Measurements from ENCODE around the gene DMD. TPM values are rescaled to one million over a fixed set of nuclear protein-coding genes. Genes with fewer than 3 reads are reported as not detected.
A peak's percentile ranks its signal among the peaks of the same experiment; 100 is the strongest.

DMD gene
- total and polyA plus RNA-seq, 4 experiments from 2014 or later = 0.18 to 0.55 (median 0.19) TPM; not detected in 1

- H3K9me3 ChIP-seq (ENCODE audit: control insufficient read depth in 1 of 2, low read length in 2 of 2) = no peaks in the 10 kb centered on the region
- no peak for DNase-seq
- Mint-ChIP-seq H3K4me3 (no peak overlapping the region), H3K4me1 (no peaks in the 10 kb centered on the region), H3K36me3 (no peaks in the 10 kb centered on the region), H3K27me3 (peaks cover 0 to 1% of the 10 kb centered on the region in 2 donors), H3K27ac (no peak overlapping the region), H3K9me3 (no peaks in the 10 kb centered on the region)
- CTCF ChIA-PET (ENCODE audit: partially characterized antibody) = no interaction called here
- H3K36me3 ChIP-seq (ENCODE audit: insufficient read depth, low read length) = no peaks in the 10 kb centered on the region
- intact Hi-C loops (cut with micrococcal nuclease) = no loop called here
- no peak overlapping the region for H3K4me3 ChIP-seq (ENCODE audit: low read length in 2 of 2)
- no peak overlapping the region for H3K27ac ChIP-seq (ENCODE audit: low read depth, low read length)
- no peaks in the 10 kb centered on the region for H3K27me3 ChIP-seq (ENCODE audit: insufficient read depth, low read length)
- POLR2A ChIA-PET (ENCODE audit: partially characterized antibody) = no interaction called here
- H3K4me1 ChIP-seq (ENCODE audit: insufficient read depth, low read length) = no peaks in the 10 kb centered on the region
Observed at GRCh38 chrX:32472364-32472763, 739.0 kb downstream of the DMD start.

- POLR2A ChIA-PET (ENCODE audit: partially characterized antibody) = no interaction called here
- intact Hi-C loops (cut with micrococcal nuclease) = no loop called here
- Mint-ChIP-seq H3K4me1 (no peaks in the 10 kb centered on the region), H3K9me3 (no peaks in the 10 kb centered on the region), H3K4me3 (no peak overlapping the region), H3K27ac (no peak overlapping the region), H3K27me3 (peaks cover 0 to 2% of the 10 kb centered on the region in 2 donors), H3K36me3 (no peaks in the 10 kb centered on the region)
- Histone ChIP-seq H3K9me3 (ENCODE audit: control insufficient read depth in 1 of 2, low read length in 2 of 2) (no peaks in the 10 kb centered on the region), H3K27ac (ENCODE audit: low read depth, low read length) (no peak overlapping the region), H3K36me3 (ENCODE audit: insufficient read depth, low read length) (no peaks in the 10 kb centered on the region), H3K27me3 (ENCODE audit: insufficient read depth, low read length) (no peaks in the 10 kb centered on the region), H3K4me1 (ENCODE audit: insufficient read depth, low read length) (no peaks in the 10 kb centered on the region), H3K4me3 (ENCODE audit: low read length in 2 of 2) (no peak overlapping the region)
- CTCF ChIA-PET (ENCODE audit: partially characterized antibody) = no interaction called here
- DNase-seq = no peak
Observed at GRCh38 chrX:32455704-32456103, 755.6 kb downstream of the DMD start.

- Mint-ChIP-seq H3K4me3 (no peak overlapping the region), H3K27me3 (no peaks in the 10 kb centered on the region), H3K36me3 (no peaks in the 10 kb centered on the region), H3K27ac (peak overlapping the region in 1 of 7 donors; percentile 52), H3K9me3 (peaks cover 0 to 3% (median 0%) of the 10 kb centered on the region in 8 donors), H3K4me1 (peaks cover 0 to 14% (median 8%) of the 10 kb centered on the region in 4 donors)
- H3K36me3 ChIP-seq (ENCODE audit: insufficient read depth, low read length) = no peaks in the 10 kb centered on the region
- no peaks in the 10 kb centered on the region for H3K4me1 ChIP-seq (ENCODE audit: insufficient read depth, low read length)
- CTCF ChIA-PET (ENCODE audit: partially characterized antibody) = no interaction called here
- intact Hi-C loops (cut with micrococcal nuclease) = no loop called here
- DNase-seq = no peak
- POLR2A ChIA-PET (ENCODE audit: partially characterized antibody) = no interaction called here
- H3K9me3 ChIP-seq (ENCODE audit: control insufficient read depth in 1 of 2, low read length in 2 of 2) = no peaks in the 10 kb centered on the region
- H3K4me3 ChIP-seq (ENCODE audit: low read length in 2 of 2) = no peak overlapping the region
- H3K27ac ChIP-seq (ENCODE audit: low read depth, low read length) = no peak overlapping the region
- no peaks in the 10 kb centered on the region for H3K27me3 ChIP-seq (ENCODE audit: insufficient read depth, low read length)
Observed at GRCh38 chrX:32451954-32452695, 759.2 kb downstream of the DMD start.

GRCh38 chrX:32448945-32449344 lies 762.4 kb downstream of the DMD start:
- Mint-ChIP-seq H3K4me1 (peaks cover 10 to 38% (median 21%) of the 10 kb centered on the region in 4 donors), H3K4me3 (peak overlapping the region; percentile 47 to 78 (median 61)), H3K9me3 (peaks cover 0 to 3% (median 0%) of the 10 kb centered on the region in 8 donors), H3K36me3 (no peaks in the 10 kb centered on the region), H3K27me3 (no peaks in the 10 kb centered on the region), H3K27ac (peak overlapping the region; percentile 49 to 86 (median 68))
- Histone ChIP-seq H3K4me1 (ENCODE audit: insufficient read depth, low read length) (peaks cover 10% of the 10 kb centered on the region), H3K27ac (ENCODE audit: low read depth, low read length) (peak overlapping the region; percentile 21), H3K27me3 (ENCODE audit: insufficient read depth, low read length) (no peaks in the 10 kb centered on the region), H3K4me3 (ENCODE audit: low read length in 2 of 2) (no peak overlapping the region), H3K9me3 (ENCODE audit: control insufficient read depth in 1 of 2, low read length in 2 of 2) (no peaks in the 10 kb centered on the region), H3K36me3 (ENCODE audit: insufficient read depth, low read length) (no peaks in the 10 kb centered on the region)
- ChIA-PET CTCF (ENCODE audit: partially characterized antibody) (no interaction called here), POLR2A (ENCODE audit: partially characterized antibody) (no interaction called here)
- intact Hi-C loops (cut with micrococcal nuclease) = no loop called here
- peak in 1 of 5 donors; percentile 3 for DNase-seq

GRCh38 chrX:32448320-32448719 lies 763.0 kb downstream of the DMD start:
- H3K36me3 ChIP-seq (ENCODE audit: insufficient read depth, low read length) = no peaks in the 10 kb centered on the region
- H3K4me1 ChIP-seq (ENCODE audit: insufficient read depth, low read length) = peaks cover 11% of the 10 kb centered on the region
- peak in 4 of 5 donors; percentile 29 to 41 (median 32) for DNase-seq
- intact Hi-C loops (cut with micrococcal nuclease) = no loop called here
- no peaks in the 10 kb centered on the region for H3K27me3 Mint-ChIP-seq
- no peaks in the 10 kb centered on the region for H3K9me3 ChIP-seq (ENCODE audit: control insufficient read depth in 1 of 2, low read length in 2 of 2)
- peak overlapping the region; percentile 35 to 82 (median 68) for H3K27ac Mint-ChIP-seq
- H3K36me3 Mint-ChIP-seq = no peaks in the 10 kb centered on the region
- CTCF ChIA-PET (ENCODE audit: partially characterized antibody) = no interaction called here
- H3K4me1 Mint-ChIP-seq = peaks cover 10 to 42% (median 23%) of the 10 kb centered on the region in 4 donors
- POLR2A ChIA-PET (ENCODE audit: partially characterized antibody) = no interaction called here
- no peak overlapping the region for H3K27ac ChIP-seq (ENCODE audit: low read depth, low read length)
- peaks cover 0 to 3% (median 0%) of the 10 kb centered on the region in 8 donors for H3K9me3 Mint-ChIP-seq
- H3K27me3 ChIP-seq (ENCODE audit: insufficient read depth, low read length) = no peaks in the 10 kb centered on the region
- no peak overlapping the region for H3K4me3 ChIP-seq (ENCODE audit: low read length in 2 of 2)
- H3K4me3 Mint-ChIP-seq = peak overlapping the region; percentile 1 to 77 (median 60)

GRCh38 chrX:32447640-32448039 lies 763.7 kb downstream of the DMD start:
- Histone ChIP-seq H3K4me1 (ENCODE audit: insufficient read depth, low read length) (peaks cover 11% of the 10 kb centered on the region), H3K4me3 (ENCODE audit: low read length in 2 of 2) (no peak overlapping the region), H3K27me3 (ENCODE audit: insufficient read depth, low read length) (no peaks in the 10 kb centered on the region), H3K36me3 (ENCODE audit: insufficient read depth, low read length) (no peaks in the 10 kb centered on the region), H3K27ac (ENCODE audit: low read depth, low read length) (no peak overlapping the region), H3K9me3 (ENCODE audit: control insufficient read depth in 1 of 2, low read length in 2 of 2) (no peaks in the 10 kb centered on the region)
- intact Hi-C loops (cut with micrococcal nuclease) = no loop called here
- POLR2A ChIA-PET (ENCODE audit: partially characterized antibody) = no interaction called here
- Mint-ChIP-seq H3K36me3 (no peaks in the 10 kb centered on the region), H3K4me1 (peaks cover 10 to 46% (median 23%) of the 10 kb centered on the region in 4 donors), H3K4me3 (no peak overlapping the region), H3K27me3 (no peaks in the 10 kb centered on the region), H3K9me3 (peaks cover 0 to 5% (median 0%) of the 10 kb centered on the region in 8 donors), H3K27ac (peak overlapping the region in 1 of 7 donors; percentile 4)
- DNase-seq = no peak
- CTCF ChIA-PET (ENCODE audit: partially characterized antibody) = no interaction called here

- Mint-ChIP-seq H3K27ac (no peak overlapping the region), H3K27me3 (no peaks in the 10 kb centered on the region), H3K36me3 (no peaks in the 10 kb centered on the region), H3K4me3 (peak overlapping the region in 2 of 8 donors; percentile 11 to 30), H3K4me1 (peaks cover 7 to 38% (median 19%) of the 10 kb centered on the region in 4 donors), H3K9me3 (peaks cover 0 to 3% (median 0%) of the 10 kb centered on the region in 8 donors)
- H3K27ac ChIP-seq (ENCODE audit: low read depth, low read length) = no peak overlapping the region
- H3K36me3 ChIP-seq (ENCODE audit: insufficient read depth, low read length) = no peaks in the 10 kb centered on the region
- POLR2A ChIA-PET (ENCODE audit: partially characterized antibody) = no interaction called here
- no peak for DNase-seq
- intact Hi-C loops (cut with micrococcal nuclease) = no loop called here
- CTCF ChIA-PET (ENCODE audit: partially characterized antibody) = no interaction called here
- no peaks in the 10 kb centered on the region for H3K9me3 ChIP-seq (ENCODE audit: control insufficient read depth in 1 of 2, low read length in 2 of 2)
- H3K27me3 ChIP-seq (ENCODE audit: insufficient read depth, low read length) = no peaks in the 10 kb centered on the region
- peaks cover 11% of the 10 kb centered on the region for H3K4me1 ChIP-seq (ENCODE audit: insufficient read depth, low read length)
- H3K4me3 ChIP-seq (ENCODE audit: low read length in 2 of 2) = no peak overlapping the region
Observed at GRCh38 chrX:32443841-32444240, 767.5 kb downstream of the DMD start.
